SU-DHL-6 (cell line): ENCODE results near the gene KCNIP2.
"Not testable (repeated sequence)": the region's sequence is repeated elsewhere in the genome, so short reads cannot be mapped to it uniquely, and the experiment has no call there.

Experiments used
- CTCF ChIP-seq: fragments of 200-600 bp; sonication (generic); IDR thresholded peaks from one replicate; pipeline ENCODE4 v1.5.1; 2017; ENCODE audit warnings: antibody characterized with exemption, mild to moderate bottlenecking, low read length, moderate library complexity; ENCODE audit not compliant: insufficient read depth, poor library complexity, severe bottlenecking
- EZH2phosphoT487 ChIP-seq: fragments of 200-600 bp; sonication (generic), shearing (Covaris generic); conservative IDR thresholded peaks from 2 replicates; pipeline ENCODE4 v1.6.1; 2018; ENCODE audit warnings: mild to moderate bottlenecking, antibody characterized with exemption, low read length, moderate library complexity, mixed read lengths

- not testable (repeated sequence) for TF ChIP-seq CTCF, EZH2phosphoT487
Observed at GRCh38 chr10:101789231-101789630, 54.4 kb downstream of the KCNIP2 start.
